ENCODE measurements around the gene NEB. TPM values are rescaled to one million over a fixed set of nuclear protein-coding genes. Genes with fewer than 3 reads are reported as not detected.

NEB gene
- polyA plus RNA-seq, 1 experiment = 0.14 TPM

- DNase-seq (ENCODE audit: low read depth, low spot score) = no peak
- POLR2A ChIA-PET = no interaction called here
- Histone ChIP-seq H3K9me3 (ENCODE audit: control insufficient read depth, insufficient read depth, low read length) (no peaks in the 10 kb centered on the region), H3K4me3 (ENCODE audit: low read depth, low read length) (no peak overlapping the region), H3K27me3 (ENCODE audit: control insufficient read depth, insufficient read depth, low read length) (peaks cover 3% of the 10 kb centered on the region), H3K27ac (ENCODE audit: low read depth, low read length) (no peak overlapping the region)
- CTCF ChIA-PET = no interaction called here
- TF ChIP-seq CTCF (IDR thresholded peaks at IDR 0.05; ENCODE audit: low read depth, low read length) = no peak
Observed at GRCh38 chr2:151678849-151679248, 55.4 kb downstream of the NEB start.

- Histone ChIP-seq H3K27ac (ENCODE audit: low read depth, low read length) (no peak overlapping the region), H3K4me3 (ENCODE audit: low read depth, low read length) (no peak overlapping the region), H3K9me3 (ENCODE audit: control insufficient read depth, insufficient read depth, low read length) (no peaks in the 10 kb centered on the region), H3K27me3 (ENCODE audit: control insufficient read depth, insufficient read depth, low read length) (peaks cover 3% of the 10 kb centered on the region)
- TF ChIP-seq CTCF (IDR thresholded peaks at IDR 0.05; ENCODE audit: low read depth, low read length) = no peak
- ChIA-PET POLR2A (no interaction called here), CTCF (interaction anchor here (0.7 kb wide), 1 partner anchor 351 kb away, joined by 3 read pairs; no protein-coding TSS in a partner anchor)
- DNase-seq (ENCODE audit: low read depth, low spot score) = no peak
Observed at GRCh38 chr2:151673016-151673415, 61.3 kb downstream of the NEB start.

- H3K4me3 ChIP-seq (ENCODE audit: low read depth, low read length) = no peak overlapping the region
- H3K27ac ChIP-seq (ENCODE audit: low read depth, low read length) = no peak overlapping the region
- no peaks in the 10 kb centered on the region for H3K9me3 ChIP-seq (ENCODE audit: control insufficient read depth, insufficient read depth, low read length)
- TF ChIP-seq CTCF (IDR thresholded peaks at IDR 0.05; ENCODE audit: low read depth, low read length) = no peak
- peaks cover 3% of the 10 kb centered on the region for H3K27me3 ChIP-seq (ENCODE audit: control insufficient read depth, insufficient read depth, low read length)
- POLR2A ChIA-PET = no interaction called here
- no peak for DNase-seq (ENCODE audit: low read depth, low spot score)
- CTCF ChIA-PET = no interaction called here
Observed at GRCh38 chr2:151672277-151672676, 62.0 kb downstream of the NEB start.

- DNase-seq (ENCODE audit: low read depth, low spot score) = no peak
- no peak for TF ChIP-seq CTCF (IDR thresholded peaks at IDR 0.05; ENCODE audit: low read depth, low read length)
- H3K9me3 ChIP-seq (ENCODE audit: control insufficient read depth, insufficient read depth, low read length) = no peaks in the 10 kb centered on the region
- ChIA-PET CTCF (interaction anchor here (0.5 kb wide), 2 partner anchors 235 to 312 kb away, joined by 3 to 5 read pairs; no protein-coding TSS in a partner anchor), POLR2A (no interaction called here)
- no peak overlapping the region for H3K27ac ChIP-seq (ENCODE audit: low read depth, low read length)
- no peak overlapping the region for H3K4me3 ChIP-seq (ENCODE audit: low read depth, low read length)
- H3K27me3 ChIP-seq (ENCODE audit: control insufficient read depth, insufficient read depth, low read length) = no peaks in the 10 kb centered on the region
Observed at GRCh38 chr2:151670846-151671597, 63.3 kb downstream of the NEB start.

- ChIA-PET POLR2A (no interaction called here), CTCF (no interaction called here)
- no peak overlapping the region for H3K4me3 ChIP-seq (ENCODE audit: low read depth, low read length)
- no peak overlapping the region for H3K27ac ChIP-seq (ENCODE audit: low read depth, low read length)
- no peak for DNase-seq (ENCODE audit: low read depth, low spot score)
- no peaks in the 10 kb centered on the region for H3K27me3 ChIP-seq (ENCODE audit: control insufficient read depth, insufficient read depth, low read length)
- no peaks in the 10 kb centered on the region for H3K9me3 ChIP-seq (ENCODE audit: control insufficient read depth, insufficient read depth, low read length)
- TF ChIP-seq CTCF (IDR thresholded peaks at IDR 0.05; ENCODE audit: low read depth, low read length) = no peak
Observed at GRCh38 chr2:151670346-151670745, 63.9 kb downstream of the NEB start.

Data from AG04450 (cell line).